H1 (cell line): ENCODE measurements around the gene INHA. TPM values are rescaled to one million over a fixed set of nuclear protein-coding genes. Genes with fewer than 3 reads are reported as not detected.

Source experiments
- CTCF ChIA-PET: fragments of 300-600 bp; sonication (Branson Sonifier 250); formaldehyde crosslinking; loops from one replicate; lab custom pipeline; 2021; ENCODE audit not compliant: partially characterized antibody; lab: Charles Lee
- POLR2A ChIA-PET: fragments of 300-600 bp; sonication (Branson Sonifier 250); formaldehyde crosslinking; loops from one replicate; lab custom pipeline; 2021; ENCODE audit warnings: inconsistent platforms; ENCODE audit not compliant: partially characterized antibody; lab: Charles Lee
- DNase-seq, 2 experiments: peaks; one replicate each; pipeline versions ENCODE4 v3.0.0 to v3.0.0-alpha.2; 2010 to 2022; ENCODE audit warnings: low spot score in 2 of 2, low read depth in 1 of 2, mixed read lengths in 1 of 2
- FAIRE-seq: peaks from 2 replicates; lab custom pipeline; 2011; peaks lifted over from hg19 to GRCh38; lab: Jason Lieb, UNC
- H2AFZ ChIP-seq: 2 replicates; pipeline ENCODE4 v1.8.1; 2012; ENCODE audit warnings: low read length, inconsistent platforms
- H2AK5ac ChIP-seq: 2 replicates; pipeline ENCODE4 v1.6.1; 2013; ENCODE audit warnings: low read depth, low read length
- H2BK120ac ChIP-seq: replicated peaks from 2 replicates; pipeline ENCODE3; 2013; ENCODE audit warnings: low read depth, low read length, inconsistent platforms
- H2BK12ac ChIP-seq: 2 replicates; pipeline ENCODE4 v1.6.1; 2013; ENCODE audit warnings: low read depth, low read length
- H2BK15ac ChIP-seq: 2 replicates; pipeline ENCODE4 v1.6.1; 2013; ENCODE audit warnings: low read length
- H2BK20ac ChIP-seq: 2 replicates; pipeline ENCODE4 v1.6.1; 2013; ENCODE audit warnings: low read length
- H2BK5ac ChIP-seq: 2 replicates; pipeline ENCODE4 v1.6.1; 2013; ENCODE audit warnings: low read depth, low read length
- H3K14ac ChIP-seq: 2 replicates; pipeline ENCODE4 v1.6.1; 2013; ENCODE audit warnings: inconsistent platforms; ENCODE audit not compliant: insufficient read length
- H3K18ac ChIP-seq: 2 replicates; pipeline ENCODE4 v1.6.1; 2013; ENCODE audit warnings: low read length; ENCODE audit errors: extremely low read depth
- H3K23ac ChIP-seq: 2 replicates; pipeline ENCODE4 v1.6.1; 2013; ENCODE audit warnings: inconsistent platforms; ENCODE audit not compliant: insufficient read length
- H3K23me2 ChIP-seq: 2 replicates; pipeline ENCODE4 v1.6.1; 2013; ENCODE audit warnings: low read depth, low read length
- H3K27ac ChIP-seq: 2 replicates; pipeline ENCODE4 v1.6.1; 2011; ENCODE audit warnings: low read depth, low read length, inconsistent platforms
- H3K27me3 ChIP-seq, 4 experiments: replicated peaks in 1 of 4; 1 replicate in 1 of 4; 2 replicates in 3 of 4; pipeline versions ENCODE4 v1.6.1 to v1.8.1; 2011 to 2013; ENCODE audit warnings: low read length in 3 of 4, mild to moderate bottlenecking in 3 of 4, inconsistent platforms in 2 of 4, mixed read lengths in 2 of 4, moderate library complexity in 1 of 4; ENCODE audit not compliant: control insufficient read depth in 3 of 4, insufficient read depth in 3 of 4; ENCODE audit errors: extremely low read depth in 1 of 4
- H3K36me3 ChIP-seq, 4 experiments: 2 replicates each; pipeline versions ENCODE4 v1.6.1 to v1.8.1; 2011 to 2013; ENCODE audit warnings: mild to moderate bottlenecking in 4 of 4, low read length in 3 of 4, moderate library complexity in 2 of 4, control low read depth in 1 of 4, inconsistent platforms in 1 of 4; ENCODE audit not compliant: insufficient read depth in 4 of 4, control insufficient read depth in 2 of 4
- H3K4ac ChIP-seq: replicated peaks from 2 replicates; pipeline ENCODE3; 2013; ENCODE audit warnings: low read length, low read depth, mixed read lengths, inconsistent platforms; ENCODE audit not compliant: insufficient read length
- H3K4me1 ChIP-seq, 4 experiments: replicated peaks in 1 of 4; 1 replicate in 1 of 4; 2 replicates in 3 of 4; pipeline versions ENCODE4 v1.6.1 to v1.8.1; 2011 to 2013; ENCODE audit warnings: low read length in 3 of 4, inconsistent platforms in 2 of 4, mixed read lengths in 1 of 4; ENCODE audit not compliant: insufficient read depth in 4 of 4, control insufficient read depth in 3 of 4
- H3K4me2 ChIP-seq, 2 experiments: 2 replicates each; pipeline versions ENCODE4 v1.6.1 to v1.8.1; 2011 to 2013; ENCODE audit warnings: low read depth in 2 of 2, low read length in 2 of 2, control low read depth in 1 of 2, inconsistent platforms in 1 of 2, mild to moderate bottlenecking in 1 of 2; ENCODE audit not compliant: insufficient read depth in 1 of 2
- H3K4me3 ChIP-seq, 4 experiments: fragments of 200-600, 300-600 bp in 1 of 4; sonication (generic), shearing (Covaris generic), sonication (Bioruptor Twin) in 1 of 4; 2 replicates each; pipeline versions ENCODE4 v1.5.1 to v1.8.1; 2011 to 2016; ENCODE audit warnings: low read length in 4 of 4, low read depth in 3 of 4, control low read depth in 2 of 4, inconsistent platforms in 2 of 4, mild to moderate bottlenecking in 2 of 4, mixed read lengths in 1 of 4, moderate library complexity in 1 of 4; ENCODE audit not compliant: insufficient read depth in 2 of 4; ENCODE audit errors: extremely low read depth in 1 of 4
- H3K56ac ChIP-seq: replicated peaks from 2 replicates; pipeline ENCODE3; 2013; ENCODE audit warnings: low read depth, mild to moderate bottlenecking, mixed read lengths, low read length, inconsistent platforms; ENCODE audit not compliant: insufficient read length
- H3K79me1 ChIP-seq: 2 replicates; pipeline ENCODE4 v1.6.1; 2013; ENCODE audit warnings: low read depth, low read length, control low read depth
- H3K79me2 ChIP-seq, 2 experiments: 2 replicates each; pipeline versions ENCODE4 v1.6.1 to v1.8.1; 2012 to 2013; ENCODE audit warnings: low read length in 2 of 2, mild to moderate bottlenecking in 2 of 2, inconsistent platforms in 1 of 2; ENCODE audit not compliant: insufficient read depth in 2 of 2, control insufficient read depth in 1 of 2
- H3K9ac ChIP-seq, 4 experiments: replicated peaks in 1 of 4; 1 replicate in 1 of 4; 2 replicates in 3 of 4; pipeline versions ENCODE4 v1.6.1 to v1.8.1; 2011 to 2013; ENCODE audit warnings: low read depth in 3 of 4, low read length in 3 of 4, control low read depth in 2 of 4, mild to moderate bottlenecking in 2 of 4, moderate library complexity in 2 of 4, inconsistent platforms in 1 of 4; ENCODE audit errors: extremely low read depth in 1 of 4
- H3K9me3 ChIP-seq, 2 experiments: 2 replicates each; pipeline versions ENCODE4 v1.6.1 to v1.8.1; 2012 to 2013; ENCODE audit warnings: mild to moderate bottlenecking in 2 of 2, moderate library complexity in 2 of 2, control low read depth in 1 of 2, inconsistent platforms in 1 of 2, low read depth in 1 of 2, low read length in 1 of 2, mixed read lengths in 1 of 2; ENCODE audit not compliant: insufficient read depth in 2 of 2
- H4K20me1 ChIP-seq, 2 experiments: replicated peaks in 1 of 2; 2 replicates each; pipeline versions ENCODE3 to v1.8.1; 2011 to 2013; ENCODE audit warnings: inconsistent platforms in 2 of 2, low read length in 2 of 2, mild to moderate bottlenecking in 1 of 2; ENCODE audit not compliant: insufficient read depth in 2 of 2, control insufficient read depth in 1 of 2
- H4K5ac ChIP-seq: 2 replicates; pipeline ENCODE4 v1.6.1; 2013; ENCODE audit warnings: low read length, low read depth, mixed read lengths, inconsistent platforms; ENCODE audit not compliant: insufficient read length
- H4K8ac ChIP-seq: 2 replicates; pipeline ENCODE4 v1.8.0; 2013; ENCODE audit warnings: mild to moderate bottlenecking, moderate library complexity, low read length, inconsistent platforms; ENCODE audit not compliant: insufficient read depth; ENCODE audit errors: extremely low read depth
- H4K91ac ChIP-seq: replicated peaks from 2 replicates; pipeline ENCODE3; 2013; ENCODE audit warnings: low read length, mixed read lengths, inconsistent platforms; ENCODE audit not compliant: insufficient read length
- ASH2L ChIP-seq: fragments of 200-600, 300-600 bp; sonication (generic); IDR thresholded peaks from one replicate; pipeline ENCODE4 v1.7.1; 2017; ENCODE audit warnings: low read length
- BCL11A ChIP-seq, 2 experiments: IDR thresholded peaks; one replicate each; pipeline ENCODE4 v1.6.1; 2011; ENCODE audit warnings: low read depth in 2 of 2, low read length in 2 of 2, mild to moderate bottlenecking in 2 of 2
- CHD2 ChIP-seq: IDR thresholded peaks from 2 replicates; pipeline ENCODE4 v1.6.1; 2012; ENCODE audit warnings: low read length, improper control_type of control experiment
- CTBP2 ChIP-seq: IDR thresholded peaks from 2 replicates; pipeline ENCODE4 v1.7.0; 2011; ENCODE audit warnings: borderline replicate concordance, mild to moderate bottlenecking, moderate library complexity, mixed read lengths, low read length; ENCODE audit not compliant: insufficient read depth, insufficient read length
- GABPA ChIP-seq: IDR thresholded peaks from 2 replicates; pipeline ENCODE4 v1.6.1; 2011; ENCODE audit warnings: mild to moderate bottlenecking, low read length, moderate library complexity, borderline replicate concordance; ENCODE audit not compliant: insufficient read depth
- JUND ChIP-seq: IDR thresholded peaks from 2 replicates; pipeline ENCODE4 v1.6.1; 2011; ENCODE audit warnings: mild to moderate bottlenecking, improper control_type of control experiment, low read length
- NANOG ChIP-seq: IDR thresholded peaks from 2 replicates; pipeline ENCODE4 v1.6.1; 2011; ENCODE audit warnings: low read length, low read depth, mild to moderate bottlenecking, inconsistent platforms; ENCODE audit not compliant: insufficient read depth, poor library complexity, severe bottlenecking
- RAD21 ChIP-seq, 2 experiments: IDR thresholded peaks in 1 of 2; conservative IDR thresholded peaks in 1 of 2; 2 replicates each; pipeline ENCODE4 v1.6.1; 2011; ENCODE audit warnings: low read depth in 2 of 2, low read length in 2 of 2, improper control_type of control experiment in 1 of 2, inconsistent platforms in 1 of 2, mild to moderate bottlenecking in 1 of 2, moderate library complexity in 1 of 2
- RNF2 ChIP-seq: fragments of 200-900, 300-1000 bp; sonication (generic); IDR thresholded peaks from 2 replicates; pipeline ENCODE4 v1.7.1; 2016; ENCODE audit warnings: borderline replicate concordance, low read depth, mild to moderate bottlenecking, antibody characterized with exemption, low read length; ENCODE audit not compliant: poor library complexity, severe bottlenecking; ENCODE audit errors: missing control alignments
- WGBS, 2 experiments: shearing (Covaris generic) in 1 of 2; methylation state at CpG; one replicate each; pipeline versions ENCODE4 v1.1.6 to v1.1.7; 2013 to 2015; ENCODE audit warnings: low lambda C conversion rate in 2 of 2, mixed read lengths in 2 of 2, inconsistent platforms in 1 of 2, low coverage in 1 of 2, missing lambda C conversion rate in 1 of 2; ENCODE audit not compliant: insufficient replicate concordance in 2 of 2, insufficient coverage in 1 of 2, insufficient read length in 1 of 2; ENCODE audit errors: extremely low coverage in 1 of 2, missing lambda C conversion rate in 1 of 2; 5-methylcytosine and 5-hydroxymethylcytosine counted together
- polyA plus RNA-seq, 7 experiments: library from polyadenylated mRNA; depleted of rRNA in 3 of 7; stranded (reverse) in 5 of 7; unstranded in 2 of 7; fragments of >200 nt in 5 of 7; fragments of 200-250 nt in 2 of 7; gene quantifications; 1 replicate in 5 of 7; 2 replicates in 1 of 7; 4 replicates in 1 of 7; pipeline versions ENCODE4 v1.2.1 to v1.2.3, GENCODE V29; 2011 to 2013; ENCODE audit warnings: missing spikeins in 2 of 7, mixed read lengths in 2 of 7
- total RNA-seq: library from RNA; stranded (reverse); fragmentation: NEBNext Ultra II Directional; extraction: Animal tissue kit (Norgen Biotek cat#: 25700); gene quantifications from 2 replicates; pipeline ENCODE4 v1.2.1, GENCODE V29; 2021

The INHA gene
- total and polyA plus RNA-seq, 2 of the 8 experiments (the other 6 are each of a cell fraction or from before 2014, with no cell fraction given): 0.65 to 2.7 TPM

- Histone ChIP-seq H4K91ac (no peak overlapping the region), H3K9me3 (no peaks in the 10 kb centered on the region), H3K56ac (no peak overlapping the region), H4K5ac (no peak overlapping the region), H2AK5ac (no peak overlapping the region), H3K27me3 (peaks cover 0 to 24% (median 10%) of the 10 kb centered on the region in 4 experiments; a peak in 6 of 7 replicates), H3K23ac (no peak overlapping the region), H3K14ac (no peak overlapping the region), H3K23me2 (peaks cover 1% of the 10 kb centered on the region; the same call in 1 of the 2 replicates), H3K4me1 (peaks cover 0 to 8% (median 3%) of the 10 kb centered on the region in 4 experiments; a peak in 4 of 7 replicates), H3K4me3 (peak overlapping the region in 2 of 4 experiments; percentile 22 to 56; a peak in 4 of 8 replicates), H2BK15ac (peak overlapping the region; percentile 66), H2BK120ac (no peak overlapping the region), H2BK12ac (peak overlapping the region; percentile 32; the same call in 1 of the 2 replicates), H3K9ac (no peak overlapping the region), H3K18ac (no peak overlapping the region), H2BK5ac (0 out of 2 replicates have a peak overlapping the region, but pooled peaks have one; percentile 61), H3K4ac (no peak overlapping the region), H2BK20ac (peak overlapping the region; percentile 11), H3K79me1 (no peaks in the 10 kb centered on the region), H3K27ac (no peak overlapping the region), H4K20me1 (no peaks in the 10 kb centered on the region), H4K8ac (no peak overlapping the region), H3K36me3 (no peaks in the 10 kb centered on the region), H3K79me2 (no peaks in the 10 kb centered on the region), H3K4me2 (peak overlapping the region; percentile 4 to 71), H2AFZ (no peak overlapping the region)
- CTCF ChIA-PET: interaction anchor here (0.7 to 113.1 kb wide), 42 partner anchors 3 to 492 kb away, joined by 3 to 7248 read pairs (median 4); partner anchors contain the start of genes ASIC4, CHPF, DES and GMPPA
- DNase-seq: peak in 1 of 2 experiments; percentile 97
- FAIRE-seq: peak; percentile 60
- POLR2A ChIA-PET: interaction anchor here (0.7 to 3.8 kb wide), 19 partner anchors 11 to 142 kb away, joined by 3 to 16 read pairs (median 3); partner anchors contain the start of genes CHPF, DNPEP and TMEM198
- WGBS, 2 experiments: 20% methylated on average over 21 of the region's 21 CpGs; no CpG with 5 or more reads in 1 of the 2 experiments
- TF ChIP-seq CHD2 (0 out of 2 replicates have a peak, but pooled peaks have one; percentile 41), ASH2L (peak; percentile 42), RAD21 (IDR thresholded peaks at IDR 0.05 in 1 of 2, conservative IDR thresholded peaks at IDR 0.05 in 1 of 2; ENCODE audit: low read depth in 2 of 2, low read length in 2 of 2) (peak; percentile 99 to 100), JUND (0 out of 2 replicates have a peak, but pooled peaks have one; percentile 35), NANOG (peak; percentile 20), BCL11A (IDR thresholded peaks at IDR 0.05; ENCODE audit: low read depth in 2 of 2, low read length in 2 of 2) (no peak), RNF2 (no peak), GABPA (peak; percentile 60; the same call in 1 of the 2 replicates), CTBP2 (no peak)
Observed at GRCh38 chr2:219530048-219530963, 41.8 kb upstream of the INHA start.
